Measurements from ENCODE around the gene NSRP1. TPM values are rescaled to one million over a fixed set of nuclear protein-coding genes. Genes with fewer than 3 reads are reported as not detected.
"Not testable (repeated sequence)": the region's sequence is repeated elsewhere in the genome, so short reads cannot be mapped to it uniquely, and the experiment has no call there.

NSRP1 gene
- total and polyA plus RNA-seq, 4 donors = 7.0 to 25.7 (median 9.9) TPM

- TF ChIP-seq FOXA2 (IDR thresholded peaks at IDR 0.05) = no peak
- TF ChIP-seq EGR1 (IDR thresholded peaks at IDR 0.05; ENCODE audit: low read depth in 2 of 2) = no peak
Measured at GRCh38 chr17:30134551-30134950, 17.9 kb downstream of the NSRP1 start (continued).

DNA sequence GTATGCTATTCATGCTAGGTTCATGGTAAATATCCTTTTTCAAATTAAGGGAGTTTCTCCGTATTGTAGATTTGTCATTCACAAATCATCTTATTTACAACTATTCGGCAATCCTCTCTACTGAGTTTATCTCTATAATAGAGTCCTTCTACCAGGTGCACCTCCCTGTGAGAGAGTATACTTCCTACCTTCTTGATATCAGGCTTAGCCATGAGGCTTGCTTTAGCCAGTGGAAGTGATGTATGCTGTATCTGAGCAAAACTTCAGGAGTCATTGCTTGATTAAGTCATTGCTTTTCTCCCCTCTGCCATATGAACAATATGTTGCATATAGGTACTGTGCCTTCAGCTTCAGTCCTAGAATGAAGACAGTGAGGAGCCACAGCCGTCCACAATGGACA, 20.5 kb downstream of the NSRP1 start:
- H3K27ac ChIP-seq (ENCODE audit: low read depth in 1 of 2, low read length in 2 of 2) = no peak overlapping the region
- H3K27me3 ChIP-seq (ENCODE audit: control insufficient read depth in 4 of 4, insufficient read depth in 4 of 4, low read length in 3 of 4) = no peaks in the 10 kb centered on the region
- TF ChIP-seq REST (IDR thresholded peaks at IDR 0.05) = no peak
- no peak for TF ChIP-seq SP1 (IDR thresholded peaks at IDR 0.05)
- no peak for TF ChIP-seq GABPA (IDR thresholded peaks at IDR 0.05 in 1 of 2, conservative IDR thresholded peaks at IDR 0.05 in 1 of 2)
- TF ChIP-seq RXRA (IDR thresholded peaks at IDR 0.05) = no peak
- no peak for DNase-seq (ENCODE audit: low spot score)
- peaks cover 0 to 4% (median 0%) of the 10 kb centered on the region in 4 donors for H3K4me1 ChIP-seq (ENCODE audit: control insufficient read depth in 4 of 4, insufficient read depth in 4 of 4, low read length in 3 of 4)
- H3K9ac ChIP-seq (ENCODE audit: low read depth in 1 of 2, low read length in 2 of 2) = no peak overlapping the region
- H3K4me3 ChIP-seq (ENCODE audit: low read depth in 1 of 3, low read length in 3 of 3) = no peak overlapping the region
- 94% methylated on average over 3 of the region's 3 CpGs for WGBS
- H3K36me3 ChIP-seq (ENCODE audit: control insufficient read depth in 4 of 4, insufficient read depth in 3 of 4, low read depth in 1 of 4, low read length in 3 of 4) = peaks cover 0 to 5% (median 3%) of the 10 kb centered on the region in 4 donors
- no peaks in the 10 kb centered on the region for H3K9me3 ChIP-seq (ENCODE audit: control insufficient read depth in 4 of 4, low read length in 3 of 4)

DNA sequence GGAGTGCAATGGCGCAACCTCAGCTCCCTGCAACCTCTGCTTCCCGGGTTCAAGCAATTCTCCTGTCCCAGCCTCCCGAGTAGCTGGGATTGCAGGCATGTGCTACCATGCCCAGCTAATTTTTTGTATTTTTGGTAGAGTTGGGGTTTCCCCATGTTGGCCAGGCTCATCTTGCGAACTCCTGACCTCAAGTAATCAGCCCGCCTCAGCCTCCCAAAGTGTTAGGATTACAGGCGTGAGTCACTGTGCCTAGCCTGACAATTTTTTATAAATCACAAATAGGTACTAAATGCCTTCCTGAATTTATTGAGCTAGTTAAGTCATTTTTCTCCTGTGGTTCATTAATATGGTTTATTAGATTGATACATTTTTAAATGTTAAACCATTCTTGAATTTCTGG, 31.2 kb downstream of the NSRP1 start:
- not testable (repeated sequence) for H3K4me3 ChIP-seq (ENCODE audit: low read depth in 1 of 3, low read length in 3 of 3); DNase-seq (ENCODE audit: low spot score); H3K4me1 ChIP-seq (ENCODE audit: control insufficient read depth in 4 of 4, insufficient read depth in 4 of 4, low read length in 3 of 4); H3K9ac ChIP-seq (ENCODE audit: low read depth in 1 of 2, low read length in 2 of 2); H3K9me3 ChIP-seq (ENCODE audit: control insufficient read depth in 4 of 4, low read length in 3 of 4); H3K36me3 ChIP-seq (ENCODE audit: control insufficient read depth in 4 of 4, insufficient read depth in 3 of 4, low read depth in 1 of 4, low read length in 3 of 4); H3K27ac ChIP-seq (ENCODE audit: low read depth in 1 of 2, low read length in 2 of 2); H3K27me3 ChIP-seq (ENCODE audit: control insufficient read depth in 4 of 4, insufficient read depth in 4 of 4, low read length in 3 of 4)
- WGBS = 95% methylated on average over 6 of the region's 6 CpGs

GRCh38 chr17:30148376-30148775, 31.8 kb downstream of the NSRP1 start:
- Histone ChIP-seq H3K9me3 (ENCODE audit: control insufficient read depth in 4 of 4, low read length in 3 of 4) (no peaks in the 10 kb centered on the region), H3K36me3 (ENCODE audit: control insufficient read depth in 4 of 4, insufficient read depth in 3 of 4, low read depth in 1 of 4, low read length in 3 of 4) (peaks cover 0 to 2% (median 0%) of the 10 kb centered on the region in 4 donors), H3K4me1 (ENCODE audit: control insufficient read depth in 4 of 4, insufficient read depth in 4 of 4, low read length in 3 of 4) (peaks cover 0 to 2% (median 0%) of the 10 kb centered on the region in 4 donors), H3K9ac (ENCODE audit: low read depth in 1 of 2, low read length in 2 of 2) (no peak overlapping the region), H3K27me3 (ENCODE audit: control insufficient read depth in 4 of 4, insufficient read depth in 4 of 4, low read length in 3 of 4) (no peaks in the 10 kb centered on the region), H3K27ac (ENCODE audit: low read depth in 1 of 2, low read length in 2 of 2) (no peak overlapping the region), H3K4me3 (ENCODE audit: low read depth in 1 of 3, low read length in 3 of 3) (no peak overlapping the region)
- no peak for DNase-seq (ENCODE audit: low spot score)
- TF ChIP-seq, protein P1, sequence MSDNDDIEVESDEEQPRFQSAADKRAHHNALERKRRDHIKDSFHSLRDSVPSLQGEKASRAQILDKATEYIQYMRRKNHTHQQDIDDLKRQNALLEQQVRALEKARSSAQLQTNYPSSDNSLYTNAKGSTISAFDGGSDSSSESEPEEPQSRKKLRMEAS (IDR thresholded peaks at IDR 0.05) = no peak
- TF ChIP-seq FOXA1 (IDR thresholded peaks at IDR 0.05) (no peak), RXRA (IDR thresholded peaks at IDR 0.05) (no peak), RAD21 (IDR thresholded peaks at IDR 0.05) (no peak), HNF4G (IDR thresholded peaks at IDR 0.05) (no peak), TAF1 (conservative IDR thresholded peaks at IDR 0.05) (no peak), CTCF (IDR thresholded peaks at IDR 0.05; ENCODE audit: low read depth, low read length, missing input control) (no peak), GABPA (IDR thresholded peaks at IDR 0.05 in 1 of 2, conservative IDR thresholded peaks at IDR 0.05 in 1 of 2) (no peak), SP1 (IDR thresholded peaks at IDR 0.05) (no peak)
- TF ChIP-seq, protein P2, sequence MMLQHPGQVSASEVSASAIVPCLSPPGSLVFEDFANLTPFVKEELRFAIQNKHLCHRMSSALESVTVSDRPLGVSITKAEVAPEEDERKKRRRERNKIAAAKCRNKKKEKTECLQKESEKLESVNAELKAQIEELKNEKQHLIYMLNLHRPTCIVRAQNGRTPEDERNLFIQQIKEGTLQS (IDR thresholded peaks at IDR 0.05) = no peak
- 97% methylated on average over 1 of the region's 1 CpG for WGBS
